H1 (cell line): ENCODE measurements around the gene ATG4D. TPM values are rescaled to one million over a fixed set of nuclear protein-coding genes. Genes with fewer than 3 reads are reported as not detected.

Source experiments
- CTCF ChIA-PET: fragments of 300-600 bp; sonication (Branson Sonifier 250); formaldehyde crosslinking; loops from one replicate; lab custom pipeline; 2021; ENCODE audit not compliant: partially characterized antibody; lab: Charles Lee
- POLR2A ChIA-PET: fragments of 300-600 bp; sonication (Branson Sonifier 250); formaldehyde crosslinking; loops from one replicate; lab custom pipeline; 2021; ENCODE audit warnings: inconsistent platforms; ENCODE audit not compliant: partially characterized antibody; lab: Charles Lee
- DNase-seq, 2 experiments: peaks; one replicate each; pipeline versions ENCODE4 v3.0.0 to v3.0.0-alpha.2; 2010 to 2022; ENCODE audit warnings: low spot score in 2 of 2, low read depth in 1 of 2, mixed read lengths in 1 of 2
- FAIRE-seq: peaks from 2 replicates; lab custom pipeline; 2011; peaks lifted over from hg19 to GRCh38; lab: Jason Lieb, UNC
- H2AFZ ChIP-seq: 2 replicates; pipeline ENCODE4 v1.8.1; 2012; ENCODE audit warnings: low read length, inconsistent platforms
- H2AK5ac ChIP-seq: 2 replicates; pipeline ENCODE4 v1.6.1; 2013; ENCODE audit warnings: low read depth, low read length
- H2BK120ac ChIP-seq: replicated peaks from 2 replicates; pipeline ENCODE3; 2013; ENCODE audit warnings: low read depth, low read length, inconsistent platforms
- H2BK12ac ChIP-seq: 2 replicates; pipeline ENCODE4 v1.6.1; 2013; ENCODE audit warnings: low read depth, low read length
- H2BK15ac ChIP-seq: 2 replicates; pipeline ENCODE4 v1.6.1; 2013; ENCODE audit warnings: low read length
- H2BK20ac ChIP-seq: 2 replicates; pipeline ENCODE4 v1.6.1; 2013; ENCODE audit warnings: low read length
- H2BK5ac ChIP-seq: 2 replicates; pipeline ENCODE4 v1.6.1; 2013; ENCODE audit warnings: low read depth, low read length
- H3K14ac ChIP-seq: 2 replicates; pipeline ENCODE4 v1.6.1; 2013; ENCODE audit warnings: inconsistent platforms; ENCODE audit not compliant: insufficient read length
- H3K18ac ChIP-seq: 2 replicates; pipeline ENCODE4 v1.6.1; 2013; ENCODE audit warnings: low read length; ENCODE audit errors: extremely low read depth
- H3K23ac ChIP-seq: 2 replicates; pipeline ENCODE4 v1.6.1; 2013; ENCODE audit warnings: inconsistent platforms; ENCODE audit not compliant: insufficient read length
- H3K23me2 ChIP-seq: 2 replicates; pipeline ENCODE4 v1.6.1; 2013; ENCODE audit warnings: low read depth, low read length
- H3K27ac ChIP-seq: 2 replicates; pipeline ENCODE4 v1.6.1; 2011; ENCODE audit warnings: low read depth, low read length, inconsistent platforms
- H3K27me3 ChIP-seq, 4 experiments: replicated peaks in 1 of 4; 1 replicate in 1 of 4; 2 replicates in 3 of 4; pipeline versions ENCODE4 v1.6.1 to v1.8.1; 2011 to 2013; ENCODE audit warnings: low read length in 3 of 4, mild to moderate bottlenecking in 3 of 4, inconsistent platforms in 2 of 4, mixed read lengths in 2 of 4, moderate library complexity in 1 of 4; ENCODE audit not compliant: control insufficient read depth in 3 of 4, insufficient read depth in 3 of 4; ENCODE audit errors: extremely low read depth in 1 of 4
- H3K36me3 ChIP-seq, 4 experiments: 2 replicates each; pipeline versions ENCODE4 v1.6.1 to v1.8.1; 2011 to 2013; ENCODE audit warnings: mild to moderate bottlenecking in 4 of 4, low read length in 3 of 4, moderate library complexity in 2 of 4, control low read depth in 1 of 4, inconsistent platforms in 1 of 4; ENCODE audit not compliant: insufficient read depth in 4 of 4, control insufficient read depth in 2 of 4
- H3K4ac ChIP-seq: replicated peaks from 2 replicates; pipeline ENCODE3; 2013; ENCODE audit warnings: low read length, low read depth, mixed read lengths, inconsistent platforms; ENCODE audit not compliant: insufficient read length
- H3K4me1 ChIP-seq, 4 experiments: replicated peaks in 1 of 4; 1 replicate in 1 of 4; 2 replicates in 3 of 4; pipeline versions ENCODE4 v1.6.1 to v1.8.1; 2011 to 2013; ENCODE audit warnings: low read length in 3 of 4, inconsistent platforms in 2 of 4, mixed read lengths in 1 of 4; ENCODE audit not compliant: insufficient read depth in 4 of 4, control insufficient read depth in 3 of 4
- H3K4me2 ChIP-seq, 2 experiments: 2 replicates each; pipeline versions ENCODE4 v1.6.1 to v1.8.1; 2011 to 2013; ENCODE audit warnings: low read depth in 2 of 2, low read length in 2 of 2, control low read depth in 1 of 2, inconsistent platforms in 1 of 2, mild to moderate bottlenecking in 1 of 2; ENCODE audit not compliant: insufficient read depth in 1 of 2
- H3K4me3 ChIP-seq, 4 experiments: fragments of 200-600, 300-600 bp in 1 of 4; sonication (generic), shearing (Covaris generic), sonication (Bioruptor Twin) in 1 of 4; 2 replicates each; pipeline versions ENCODE4 v1.5.1 to v1.8.1; 2011 to 2016; ENCODE audit warnings: low read length in 4 of 4, low read depth in 3 of 4, control low read depth in 2 of 4, inconsistent platforms in 2 of 4, mild to moderate bottlenecking in 2 of 4, mixed read lengths in 1 of 4, moderate library complexity in 1 of 4; ENCODE audit not compliant: insufficient read depth in 2 of 4; ENCODE audit errors: extremely low read depth in 1 of 4
- H3K56ac ChIP-seq: replicated peaks from 2 replicates; pipeline ENCODE3; 2013; ENCODE audit warnings: low read depth, mild to moderate bottlenecking, mixed read lengths, low read length, inconsistent platforms; ENCODE audit not compliant: insufficient read length
- H3K79me1 ChIP-seq: 2 replicates; pipeline ENCODE4 v1.6.1; 2013; ENCODE audit warnings: low read depth, low read length, control low read depth
- H3K79me2 ChIP-seq, 2 experiments: 2 replicates each; pipeline versions ENCODE4 v1.6.1 to v1.8.1; 2012 to 2013; ENCODE audit warnings: low read length in 2 of 2, mild to moderate bottlenecking in 2 of 2, inconsistent platforms in 1 of 2; ENCODE audit not compliant: insufficient read depth in 2 of 2, control insufficient read depth in 1 of 2
- H3K9ac ChIP-seq, 4 experiments: replicated peaks in 1 of 4; 1 replicate in 1 of 4; 2 replicates in 3 of 4; pipeline versions ENCODE4 v1.6.1 to v1.8.1; 2011 to 2013; ENCODE audit warnings: low read depth in 3 of 4, low read length in 3 of 4, control low read depth in 2 of 4, mild to moderate bottlenecking in 2 of 4, moderate library complexity in 2 of 4, inconsistent platforms in 1 of 4; ENCODE audit errors: extremely low read depth in 1 of 4
- H3K9me3 ChIP-seq, 2 experiments: 2 replicates each; pipeline versions ENCODE4 v1.6.1 to v1.8.1; 2012 to 2013; ENCODE audit warnings: mild to moderate bottlenecking in 2 of 2, moderate library complexity in 2 of 2, control low read depth in 1 of 2, inconsistent platforms in 1 of 2, low read depth in 1 of 2, low read length in 1 of 2, mixed read lengths in 1 of 2; ENCODE audit not compliant: insufficient read depth in 2 of 2
- H4K20me1 ChIP-seq, 2 experiments: replicated peaks in 1 of 2; 2 replicates each; pipeline versions ENCODE3 to v1.8.1; 2011 to 2013; ENCODE audit warnings: inconsistent platforms in 2 of 2, low read length in 2 of 2, mild to moderate bottlenecking in 1 of 2; ENCODE audit not compliant: insufficient read depth in 2 of 2, control insufficient read depth in 1 of 2
- H4K5ac ChIP-seq: 2 replicates; pipeline ENCODE4 v1.6.1; 2013; ENCODE audit warnings: low read length, low read depth, mixed read lengths, inconsistent platforms; ENCODE audit not compliant: insufficient read length
- H4K8ac ChIP-seq: 2 replicates; pipeline ENCODE4 v1.8.0; 2013; ENCODE audit warnings: mild to moderate bottlenecking, moderate library complexity, low read length, inconsistent platforms; ENCODE audit not compliant: insufficient read depth; ENCODE audit errors: extremely low read depth
- H4K91ac ChIP-seq: replicated peaks from 2 replicates; pipeline ENCODE3; 2013; ENCODE audit warnings: low read length, mixed read lengths, inconsistent platforms; ENCODE audit not compliant: insufficient read length
- BACH1 ChIP-seq: IDR thresholded peaks from 2 replicates; pipeline ENCODE4 v1.6.1; 2012; ENCODE audit warnings: low read length, improper control_type of control experiment
- BRCA1 ChIP-seq: IDR thresholded peaks from 2 replicates; pipeline ENCODE4 v1.6.1; 2012; ENCODE audit warnings: low read depth, low read length, improper control_type of control experiment
- CBX8 ChIP-seq: fragments of 300-800, 300-1000 bp; sonication (generic); IDR thresholded peaks from 2 replicates; pipeline ENCODE4 v1.7.1; 2016; ENCODE audit warnings: low read depth, low read length, borderline replicate concordance
- CREB1 ChIP-seq: IDR thresholded peaks from 2 replicates; pipeline ENCODE4 v1.6.1; 2012; ENCODE audit warnings: inconsistent platforms
- EZH2 ChIP-seq: fragments of 200-600 bp; sonication (generic); IDR thresholded peaks from 2 replicates; pipeline ENCODE4 v1.7.1; 2012; ENCODE audit warnings: low read depth, mild to moderate bottlenecking, moderate library complexity, low read length, inconsistent platforms; ENCODE audit not compliant: severe bottlenecking
- HDAC6 ChIP-seq: IDR thresholded peaks from one replicate; pipeline ENCODE4 v1.7.1; 2012; ENCODE audit warnings: low read depth, mild to moderate bottlenecking, inconsistent platforms, low read length, moderate library complexity
- KDM1A ChIP-seq: fragments of 200-600, 300-600 bp; sonication (generic); IDR thresholded peaks from 2 replicates; pipeline ENCODE4 v1.7.1; 2016; ENCODE audit warnings: mild to moderate bottlenecking, low read length, borderline replicate concordance
- POLR2AphosphoS5 ChIP-seq: IDR thresholded peaks from 2 replicates; pipeline ENCODE4 v1.6.1; 2011; ENCODE audit warnings: low read depth, low read length
- SIN3A ChIP-seq, 2 experiments: IDR thresholded peaks in 1 of 2; conservative IDR thresholded peaks in 1 of 2; 2 replicates each; pipeline ENCODE4 v1.6.1; 2011 to 2012; ENCODE audit warnings: low read length in 2 of 2, improper control_type of control experiment in 1 of 2, low read depth in 1 of 2, mild to moderate bottlenecking in 1 of 2
- SUZ12 ChIP-seq: fragments of 200-600 bp; sonication (generic); IDR thresholded peaks from 2 replicates; pipeline ENCODE4 v1.6.1; 2012; ENCODE audit warnings: mild to moderate bottlenecking, inconsistent platforms, low read length, moderate library complexity, mixed read lengths
- WGBS, 2 experiments: shearing (Covaris generic) in 1 of 2; methylation state at CpG; one replicate each; pipeline versions ENCODE4 v1.1.6 to v1.1.7; 2013 to 2015; ENCODE audit warnings: low lambda C conversion rate in 2 of 2, mixed read lengths in 2 of 2, inconsistent platforms in 1 of 2, low coverage in 1 of 2, missing lambda C conversion rate in 1 of 2; ENCODE audit not compliant: insufficient replicate concordance in 2 of 2, insufficient coverage in 1 of 2, insufficient read length in 1 of 2; ENCODE audit errors: extremely low coverage in 1 of 2, missing lambda C conversion rate in 1 of 2; 5-methylcytosine and 5-hydroxymethylcytosine counted together
- polyA plus RNA-seq, 7 experiments: library from polyadenylated mRNA; depleted of rRNA in 3 of 7; stranded (reverse) in 5 of 7; unstranded in 2 of 7; fragments of >200 nt in 5 of 7; fragments of 200-250 nt in 2 of 7; gene quantifications; 1 replicate in 5 of 7; 2 replicates in 1 of 7; 4 replicates in 1 of 7; pipeline versions ENCODE4 v1.2.1 to v1.2.3, GENCODE V29; 2011 to 2013; ENCODE audit warnings: missing spikeins in 2 of 7, mixed read lengths in 2 of 7
- total RNA-seq: library from RNA; stranded (reverse); fragmentation: NEBNext Ultra II Directional; extraction: Animal tissue kit (Norgen Biotek cat#: 25700); gene quantifications from 2 replicates; pipeline ENCODE4 v1.2.1, GENCODE V29; 2021
- TF ChIP-seq, protein P1 (sequence below), 3 experiments: IDR thresholded peaks; 1 replicate in 2 of 3; 2 replicates in 1 of 3; pipeline versions ENCODE4 v1.5.1 to v1.6.1; 2011; ENCODE audit warnings: low read length in 3 of 3, mild to moderate bottlenecking in 3 of 3, inconsistent platforms in 2 of 3, low read depth in 1 of 3, moderate library complexity in 1 of 3; ENCODE audit not compliant: insufficient read depth in 1 of 3; ENCODE audit errors: control extremely low read depth in 1 of 3

The ATG4D gene
- total and polyA plus RNA-seq, 2 of the 8 experiments (the other 6 are each of a cell fraction or from before 2014, with no cell fraction given): 39.6 to 43.7 TPM

DNA sequence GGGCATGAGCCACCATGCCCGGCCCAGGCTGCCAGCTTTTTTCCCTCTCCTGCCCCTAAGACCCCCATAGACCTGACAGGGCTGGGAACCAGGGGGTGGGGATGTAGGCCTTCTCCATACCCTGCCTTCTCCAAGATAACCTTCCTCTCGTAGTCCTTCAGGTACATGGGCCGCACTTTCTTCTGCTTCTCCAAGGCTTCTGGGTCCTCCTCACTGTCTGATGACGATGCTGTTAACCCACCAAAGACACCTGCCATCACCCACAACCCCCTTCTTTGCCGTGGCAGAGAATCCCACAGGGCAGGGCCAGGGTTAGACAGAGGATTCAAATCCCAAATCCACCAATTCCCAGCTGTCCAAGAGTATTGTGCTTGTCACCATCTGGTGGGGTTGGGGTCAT, 18.9 kb downstream of the ATG4D start:
- Histone ChIP-seq H2BK15ac (no peak overlapping the region), H3K79me2 (peaks cover 0 to 10% of the 10 kb centered on the region in 2 experiments; a peak in 2 of 4 replicates), H3K4me2 (no peak overlapping the region), H2AK5ac (no peak overlapping the region), H2AFZ (no peak overlapping the region), H3K23me2 (peaks cover 8% of the 10 kb centered on the region; the same call in 1 of the 2 replicates), H3K23ac (no peak overlapping the region), H2BK20ac (no peak overlapping the region), H3K4ac (no peak overlapping the region), H3K4me3 (no peak overlapping the region), H4K20me1 (peaks cover 2 to 10% of the 10 kb centered on the region in 2 experiments), H4K5ac (no peak overlapping the region), H3K27me3 (peaks cover 0 to 8% (median 7%) of the 10 kb centered on the region in 4 experiments; a peak in 3 of 7 replicates), H4K8ac (no peak overlapping the region), H3K14ac (no peak overlapping the region), H3K56ac (no peak overlapping the region), H3K9me3 (no peaks in the 10 kb centered on the region), H2BK120ac (no peak overlapping the region), H4K91ac (no peak overlapping the region), H3K36me3 (peaks cover 12 to 45% (median 31%) of the 10 kb centered on the region in 4 experiments), H3K79me1 (peaks cover 4% of the 10 kb centered on the region; the same call in 1 of the 2 replicates), H2BK12ac (no peak overlapping the region), H3K18ac (no peak overlapping the region), H3K27ac (no peak overlapping the region), H3K4me1 (peaks cover 0 to 12% (median 6%) of the 10 kb centered on the region in 4 experiments; a peak in 4 of 7 replicates), H2BK5ac (no peak overlapping the region), H3K9ac (no peak overlapping the region; a peak in 2 of 7 replicates)
- FAIRE-seq: no peak
- WGBS, 2 experiments: 89% methylated on average over 5 of the region's 5 CpGs; no CpG with 5 or more reads in 1 of the 2 experiments
- no peak for DNase-seq
- POLR2A ChIA-PET: interaction anchor here (1.8 to 5.3 kb wide), 2 partner anchors 10 to 87 kb away, joined by 4 to 41 read pairs; no protein-coding TSS in a partner anchor
- CTCF ChIA-PET: interaction anchor here (0.6 to 2.4 kb wide), 5 partner anchors 10 to 141 kb away, joined by 5 to 13 read pairs (median 7); no protein-coding TSS in a partner anchor
- TF ChIP-seq SIN3A (conservative IDR thresholded peaks at IDR 0.05 in 1 of 2, IDR thresholded peaks at IDR 0.05 in 1 of 2; ENCODE audit: low read depth in 1 of 2, low read length in 2 of 2) (no peak), KDM1A (no peak), BACH1 (no peak), BRCA1 (no peak), HDAC6 (no peak), SUZ12 (no peak), CBX8 (no peak), CREB1 (no peak), EZH2 (no peak), POLR2AphosphoS5 (no peak)
- TF ChIP-seq, protein P1, sequence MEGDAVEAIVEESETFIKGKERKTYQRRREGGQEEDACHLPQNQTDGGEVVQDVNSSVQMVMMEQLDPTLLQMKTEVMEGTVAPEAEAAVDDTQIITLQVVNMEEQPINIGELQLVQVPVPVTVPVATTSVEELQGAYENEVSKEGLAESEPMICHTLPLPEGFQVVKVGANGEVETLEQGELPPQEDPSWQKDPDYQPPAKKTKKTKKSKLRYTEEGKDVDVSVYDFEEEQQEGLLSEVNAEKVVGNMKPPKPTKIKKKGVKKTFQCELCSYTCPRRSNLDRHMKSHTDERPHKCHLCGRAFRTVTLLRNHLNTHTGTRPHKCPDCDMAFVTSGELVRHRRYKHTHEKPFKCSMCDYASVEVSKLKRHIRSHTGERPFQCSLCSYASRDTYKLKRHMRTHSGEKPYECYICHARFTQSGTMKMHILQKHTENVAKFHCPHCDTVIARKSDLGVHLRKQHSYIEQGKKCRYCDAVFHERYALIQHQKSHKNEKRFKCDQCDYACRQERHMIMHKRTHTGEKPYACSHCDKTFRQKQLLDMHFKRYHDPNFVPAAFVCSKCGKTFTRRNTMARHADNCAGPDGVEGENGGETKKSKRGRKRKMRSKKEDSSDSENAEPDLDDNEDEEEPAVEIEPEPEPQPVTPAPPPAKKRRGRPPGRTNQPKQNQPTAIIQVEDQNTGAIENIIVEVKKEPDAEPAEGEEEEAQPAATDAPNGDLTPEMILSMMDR (IDR thresholded peaks at IDR 0.05; ENCODE audit: control extremely low read depth in 1 of 3, insufficient read depth in 1 of 3, low read depth in 1 of 3, low read length in 3 of 3): no peak
